Sigmoid colon (tissue), 7 donors: ENCODE data around the gene TALDO1. TPM values are rescaled to one million over a fixed set of nuclear protein-coding genes. Genes with fewer than 3 reads are reported as not detected.
A peak's percentile ranks its signal among the peaks of the same experiment; 100 is the strongest.

ENCODE experiments used
- DNase-seq: peaks from one replicate; pipeline ENCODE4 v3.0.0-alpha.2; 2019
- H3K27ac ChIP-seq, 4 donors: fragments of 200-600 bp; sonication (generic); one replicate each; pipeline ENCODE4 v1.5.1; 2016 to 2019; ENCODE audit warnings: mild to moderate bottlenecking in 1 of 4
- H3K27me3 ChIP-seq, 3 donors: fragments of 200-600 bp; sonication (generic); one replicate each; pipeline ENCODE4 v1.5.1; 2019; ENCODE audit warnings: mild to moderate bottlenecking in 1 of 3
- H3K36me3 ChIP-seq, 4 donors: fragments of 200-600 bp; sonication (generic); one replicate each; pipeline ENCODE4 v1.5.1; 2016 to 2019
- H3K4me1 ChIP-seq, 4 donors: fragments of 200-600 bp; sonication (generic); one replicate each; pipeline ENCODE4 v1.5.1; 2017 to 2019
- H3K4me3 ChIP-seq, 4 donors: fragments of 200-600 bp; sonication (generic); one replicate each; pipeline ENCODE4 v1.5.1; 2017 to 2019; ENCODE audit warnings: mild to moderate bottlenecking in 2 of 4, moderate library complexity in 1 of 4
- H3K9me3 ChIP-seq, 4 donors: fragments of 200-600 bp in 3 of 4; sonication (generic) in 3 of 4; one replicate each; pipeline versions ENCODE4 v1.5.1 to v1.6.1; 2013 to 2019
- EP300 ChIP-seq, 4 donors: sonication (generic); formaldehyde crosslinking; IDR thresholded peaks; one replicate each; pipeline ENCODE4 v1.6.1; 2017; ENCODE audit warnings: antibody characterized with exemption in 4 of 4
- POLR2A ChIP-seq, 2 donors: fragments of 450-650 bp; IDR thresholded peaks; one replicate each; pipeline ENCODE4 v1.6.1; 2016; ENCODE audit warnings: antibody characterized with exemption in 2 of 2, mild to moderate bottlenecking in 2 of 2, moderate library complexity in 2 of 2
- POLR2AphosphoS5 ChIP-seq, 4 donors: sonication (generic); formaldehyde crosslinking; IDR thresholded peaks; one replicate each; pipeline ENCODE4 v1.6.1; 2017; ENCODE audit warnings: antibody characterized with exemption in 4 of 4
- WGBS, 2 donors: extraction: QIAGEN DNeasy Blood & Tissue Kit; methylation state at CpG; one replicate each; pipeline ENCODE4 v1.1.7; 2013; 5-methylcytosine and 5-hydroxymethylcytosine counted together
- intact Hi-C: fragments of 100-400 bp; cut with DNase I; formaldehyde crosslinking; loops from one replicate; pipeline ENCODE4 v1.15.1; 2023
- polyA plus RNA-seq, 3 donors: library from polyadenylated mRNA; stranded (reverse); fragments of 200-250 nt; gene quantifications; one replicate each; pipeline ENCODE4 v1.2.3, GENCODE V29; 2013
- total RNA-seq, 4 donors: library from RNA; depleted of rRNA; stranded (reverse); fragments of >200 nt; gene quantifications; one replicate each; pipeline ENCODE4 v1.1.0, GENCODE V29; 2016
- TF ChIP-seq, protein P1 (sequence below), 4 experiments: fragments of 450-650 bp in 3 of 4; fragments of 200-600 bp in 1 of 4; IDR thresholded peaks; one replicate each; pipeline ENCODE4 v1.5.1; 2016 to 2019; ENCODE audit warnings: antibody characterized with exemption in 4 of 4, mild to moderate bottlenecking in 3 of 4, moderate library complexity in 2 of 4
- donor health status: healthy with polysubstance abuse.
- donor health status: Bipolar disorder and iron deficiency.
- donor health status: healthy.

The TALDO1 gene
- total and polyA plus RNA-seq, 7 donors: 94.6 to 177 (median 133) TPM

DNA sequence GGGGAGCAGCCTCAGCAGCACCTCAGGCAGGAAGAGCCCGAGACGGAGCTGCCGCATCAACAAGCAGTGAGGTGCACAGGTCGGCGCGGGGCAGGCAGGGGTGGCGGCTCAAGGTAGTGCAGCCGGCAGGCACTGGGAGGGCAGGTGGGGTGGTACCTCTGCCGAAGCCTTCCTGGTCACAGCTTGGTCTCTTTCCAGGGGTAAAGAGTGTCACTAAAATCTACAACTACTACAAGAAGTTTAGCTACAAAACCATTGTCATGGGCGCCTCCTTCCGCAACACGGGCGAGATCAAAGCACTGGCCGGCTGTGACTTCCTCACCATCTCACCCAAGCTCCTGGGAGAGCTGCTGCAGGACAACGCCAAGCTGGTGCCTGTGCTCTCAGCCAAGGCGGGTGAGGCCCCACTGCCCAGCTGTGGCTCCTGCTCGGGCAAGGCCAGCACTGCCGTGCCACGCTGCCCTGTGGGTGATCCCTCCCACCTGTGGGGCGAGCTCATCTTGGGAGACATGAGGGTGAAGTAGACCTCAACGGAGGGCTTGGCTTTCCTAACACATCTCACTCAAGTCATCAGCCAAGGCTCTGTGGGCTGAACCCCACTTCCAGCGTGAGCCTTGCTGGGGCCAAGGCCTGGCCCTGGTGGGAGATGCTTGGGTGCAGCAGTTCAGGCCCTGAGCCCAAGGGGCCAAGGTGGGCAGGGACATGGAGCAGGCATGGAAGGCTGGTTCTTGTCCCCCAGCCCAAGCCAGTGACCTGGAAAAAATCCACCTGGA is 16.5 kb downstream of the TALDO1 start:
- no peak for DNase-seq
- Histone ChIP-seq H3K4me3 (no peak overlapping the region), H3K4me1 (no peaks in the 10 kb centered on the region), H3K27me3 (no peaks in the 10 kb centered on the region), H3K36me3 (peaks cover 20 to 85% (median 44%) of the 10 kb centered on the region in 4 donors), H3K9me3 (no peaks in the 10 kb centered on the region), H3K27ac (no peak overlapping the region)
- intact Hi-C loops: no loop called here
- 69 to 88% methylated on average over 22 of the region's 22 CpGs for WGBS, 2 donors
- TF ChIP-seq, protein P1, sequence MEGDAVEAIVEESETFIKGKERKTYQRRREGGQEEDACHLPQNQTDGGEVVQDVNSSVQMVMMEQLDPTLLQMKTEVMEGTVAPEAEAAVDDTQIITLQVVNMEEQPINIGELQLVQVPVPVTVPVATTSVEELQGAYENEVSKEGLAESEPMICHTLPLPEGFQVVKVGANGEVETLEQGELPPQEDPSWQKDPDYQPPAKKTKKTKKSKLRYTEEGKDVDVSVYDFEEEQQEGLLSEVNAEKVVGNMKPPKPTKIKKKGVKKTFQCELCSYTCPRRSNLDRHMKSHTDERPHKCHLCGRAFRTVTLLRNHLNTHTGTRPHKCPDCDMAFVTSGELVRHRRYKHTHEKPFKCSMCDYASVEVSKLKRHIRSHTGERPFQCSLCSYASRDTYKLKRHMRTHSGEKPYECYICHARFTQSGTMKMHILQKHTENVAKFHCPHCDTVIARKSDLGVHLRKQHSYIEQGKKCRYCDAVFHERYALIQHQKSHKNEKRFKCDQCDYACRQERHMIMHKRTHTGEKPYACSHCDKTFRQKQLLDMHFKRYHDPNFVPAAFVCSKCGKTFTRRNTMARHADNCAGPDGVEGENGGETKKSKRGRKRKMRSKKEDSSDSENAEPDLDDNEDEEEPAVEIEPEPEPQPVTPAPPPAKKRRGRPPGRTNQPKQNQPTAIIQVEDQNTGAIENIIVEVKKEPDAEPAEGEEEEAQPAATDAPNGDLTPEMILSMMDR (IDR thresholded peaks at IDR 0.05): no peak
- TF ChIP-seq EP300 (IDR thresholded peaks at IDR 0.05) (no peak), POLR2A (IDR thresholded peaks at IDR 0.05) (no peak), POLR2AphosphoS5 (IDR thresholded peaks at IDR 0.05) (no peak)

DNA sequence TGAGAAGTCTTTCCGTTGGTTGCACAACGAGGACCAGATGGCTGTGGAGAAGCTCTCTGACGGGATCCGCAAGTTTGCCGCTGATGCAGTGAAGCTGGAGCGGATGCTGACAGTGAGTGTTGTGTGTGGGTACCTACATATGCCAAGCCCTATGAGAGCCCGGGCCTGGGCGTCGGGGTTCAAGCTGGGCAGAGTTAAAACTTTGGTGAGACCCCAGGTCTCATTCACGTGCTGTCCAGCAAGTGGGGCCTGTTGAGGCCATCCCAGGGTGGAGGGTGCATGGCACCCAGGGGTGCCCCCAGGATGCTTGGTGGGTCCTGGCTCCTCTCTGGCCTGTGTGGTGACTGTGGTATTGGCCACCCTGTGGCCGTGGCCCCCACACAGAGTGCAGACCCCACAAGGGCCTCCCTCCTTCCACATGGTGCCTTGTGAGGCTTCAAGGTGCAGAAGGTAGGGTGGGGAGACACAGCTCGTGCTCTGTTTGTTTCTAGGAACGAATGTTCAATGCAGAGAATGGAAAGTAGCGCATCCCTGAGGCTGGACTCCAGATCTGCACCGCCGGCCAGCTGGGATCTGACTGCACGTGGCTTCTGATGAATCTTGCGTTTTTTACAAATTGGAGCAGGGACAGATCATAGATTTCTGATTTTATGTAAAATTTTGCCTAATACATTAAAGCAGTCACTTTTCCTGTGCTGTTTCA is 17.2 kb downstream of the TALDO1 start:
- no peak overlapping the region for H3K27ac ChIP-seq
- 89 to 90% methylated on average over 18 of the region's 18 CpGs for WGBS, 2 donors
- DNase-seq: no peak
- H3K36me3 ChIP-seq: peaks cover 20 to 80% (median 38%) of the 10 kb centered on the region in 4 donors
- H3K4me1 ChIP-seq: no peaks in the 10 kb centered on the region
- no peaks in the 10 kb centered on the region for H3K9me3 ChIP-seq
- TF ChIP-seq, protein P1 (IDR thresholded peaks at IDR 0.05): no peak
- TF ChIP-seq EP300 (IDR thresholded peaks at IDR 0.05): no peak
- intact Hi-C loops: no loop called here
- no peak overlapping the region for H3K4me3 ChIP-seq
- no peaks in the 10 kb centered on the region for H3K27me3 ChIP-seq

DNA sequence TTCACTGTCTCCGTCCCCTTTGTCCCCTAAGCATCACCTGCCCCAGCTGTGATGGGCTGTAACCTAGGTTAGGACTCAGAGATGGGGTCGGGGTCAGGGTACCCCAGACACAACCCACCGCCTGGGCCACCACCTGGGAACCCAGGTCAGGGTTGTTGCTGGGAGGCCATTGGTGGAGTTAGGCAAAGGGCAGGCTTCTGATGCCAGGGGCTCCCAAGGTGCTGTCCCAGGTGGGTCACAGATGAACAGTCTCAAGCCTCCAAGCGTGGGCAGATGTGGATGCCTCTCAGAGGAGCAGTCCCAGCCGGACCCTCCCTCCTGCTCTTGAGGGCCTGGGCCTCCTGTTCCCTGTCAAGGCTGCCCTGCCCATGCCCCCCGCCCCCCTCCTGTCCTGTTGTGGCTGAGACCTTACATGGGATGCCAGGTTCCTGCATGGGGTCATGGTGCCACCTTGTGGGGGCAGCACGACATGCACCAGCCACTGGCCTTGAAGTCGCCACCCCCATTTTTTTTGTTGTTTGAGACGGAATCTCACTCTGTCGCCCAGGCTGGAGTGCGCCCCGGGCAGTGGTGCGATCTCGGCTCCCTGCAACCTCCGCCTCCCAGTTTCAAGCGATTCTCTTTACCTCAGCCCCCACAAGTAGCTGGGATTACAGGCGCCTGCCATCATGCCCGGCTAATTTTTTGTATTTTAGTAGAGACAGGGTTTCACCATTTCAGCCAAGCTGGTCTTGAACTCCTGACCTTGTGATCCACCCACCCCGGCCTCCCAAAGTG is 17.9 kb downstream of the TALDO1 start:
- no peak overlapping the region for H3K27ac ChIP-seq
- H3K27me3 ChIP-seq: no peaks in the 10 kb centered on the region
- intact Hi-C loops: no loop called here
- DNase-seq: peak; percentile 75
- H3K36me3 ChIP-seq: peaks cover 16 to 80% (median 31%) of the 10 kb centered on the region in 4 donors
- H3K4me3 ChIP-seq: no peak overlapping the region
- no peaks in the 10 kb centered on the region for H3K9me3 ChIP-seq
- TF ChIP-seq, protein P1 (IDR thresholded peaks at IDR 0.05): peak in 3 of 4 experiments; percentile 22 to 49 (median 48)
- TF ChIP-seq EP300 (IDR thresholded peaks at IDR 0.05): no peak
- WGBS, 2 donors: 69 to 76% methylated on average over 19 of the region's 19 CpGs
- no peaks in the 10 kb centered on the region for H3K4me1 ChIP-seq

GRCh38 chr11:765802-766091 is 18.5 kb downstream of the TALDO1 start:
- H3K36me3 ChIP-seq: peaks cover 13 to 80% (median 29%) of the 10 kb centered on the region in 4 donors
- WGBS, 2 donors: 95 to 96% methylated on average over 8 of the region's 8 CpGs
- TF ChIP-seq, protein P1 (IDR thresholded peaks at IDR 0.05): no peak
- TF ChIP-seq POLR2AphosphoS5 (IDR thresholded peaks at IDR 0.05) (no peak), EP300 (IDR thresholded peaks at IDR 0.05) (no peak), POLR2A (IDR thresholded peaks at IDR 0.05) (no peak)
- no peak for DNase-seq
- no peaks in the 10 kb centered on the region for H3K4me1 ChIP-seq
- no peaks in the 10 kb centered on the region for H3K9me3 ChIP-seq
- no peak overlapping the region for H3K4me3 ChIP-seq
- H3K27ac ChIP-seq: no peak overlapping the region
- intact Hi-C loops: no loop called here
- H3K27me3 ChIP-seq: no peaks in the 10 kb centered on the region
